Natural killer cell (primary cell): ENCODE results near the gene LCN15. TPM values are rescaled to one million over a fixed set of nuclear protein-coding genes. Genes with fewer than 3 reads are reported as not detected.
"Not testable (repeated sequence)": the region's sequence is repeated elsewhere in the genome, so short reads cannot be mapped to it uniquely, and the experiment has no call there.

Experiments
- ATAC-seq, 3 donors: fragments of 150-1000 bp in 2 of 3; fragments of 200-7000 bp in 1 of 3; cut with Tn5 transposase; 1 replicate in 1 of 3; 2 replicates in 2 of 3; pipeline ENCODE4 v1.10.0; 2021; ENCODE audit warnings: mild to moderate bottlenecking in 2 of 3, moderate library complexity in 2 of 3
- DNase-seq, 2 donors: peaks; one replicate each; pipeline versions ENCODE4 v3.0.0 to v3.0.0-alpha.2; 2013 to 2021; ENCODE audit warnings: mixed read lengths in 1 of 2
- H3K27ac ChIP-seq: one replicate; pipeline ENCODE4 v1.5.1; 2013; ENCODE audit warnings: mild to moderate bottlenecking, low read length
- H3K27me3 ChIP-seq: one replicate; pipeline ENCODE4 v1.6.1; 2013; ENCODE audit warnings: low read length; ENCODE audit not compliant: control insufficient read depth, insufficient read depth
- H3K36me3 ChIP-seq: one replicate; pipeline ENCODE4 v1.6.1; 2013; ENCODE audit warnings: low read length; ENCODE audit not compliant: control insufficient read depth, insufficient read depth
- H3K4me1 ChIP-seq: one replicate; pipeline ENCODE4 v1.6.1; 2013; ENCODE audit warnings: low read length; ENCODE audit not compliant: control insufficient read depth, insufficient read depth
- H3K4me3 ChIP-seq: one replicate; pipeline ENCODE4 v1.5.1; 2013; ENCODE audit warnings: low read length
- H3K9me3 ChIP-seq: one replicate; pipeline ENCODE4 v1.6.1; 2013; ENCODE audit warnings: low read length; ENCODE audit not compliant: control insufficient read depth, insufficient read depth
- H3K27ac Mint-ChIP-seq, 2 donors: one replicate each; pipeline ENCODE4 v1.8.0; 2022; ENCODE audit warnings: mild to moderate bottlenecking in 2 of 2, mixed read lengths in 2 of 2, moderate library complexity in 1 of 2
- H3K27me3 Mint-ChIP-seq, 2 donors: one replicate each; pipeline ENCODE4 v1.8.0; 2022; ENCODE audit warnings: low read depth in 2 of 2, mixed read lengths in 2 of 2
- H3K36me3 Mint-ChIP-seq: one replicate; pipeline ENCODE4 v1.8.0; 2022; ENCODE audit warnings: mixed read lengths
- H3K4me1 Mint-ChIP-seq, 2 donors: one replicate each; pipeline ENCODE4 v1.8.0; 2022; ENCODE audit warnings: mixed read lengths in 2 of 2
- H3K4me3 Mint-ChIP-seq: one replicate; pipeline ENCODE4 v1.8.0; 2022; ENCODE audit warnings: mild to moderate bottlenecking, moderate library complexity, mixed read lengths
- H3K9me3 Mint-ChIP-seq, 2 donors: one replicate each; pipeline ENCODE4 v1.8.0; 2022; ENCODE audit warnings: mixed read lengths in 2 of 2
- WGBS: methylation state at CpG from one replicate; pipeline ENCODE4 v1.1.7; 2013; ENCODE audit warnings: missing lambda C conversion rate; ENCODE audit not compliant: insufficient coverage; 5-methylcytosine and 5-hydroxymethylcytosine counted together
- intact Hi-C: fragments of 100-400 bp; cut with micrococcal nuclease; formaldehyde crosslinking; loops from one replicate; pipeline ENCODE4 v1.14.2; 2022
- total RNA-seq, 4 donors: library from RNA; stranded (reverse); fragments of 120-200 nt in 1 of 4; gene quantifications; one replicate each; pipeline versions ENCODE4 v1.2.3 to v1.2.4, GENCODE V29; 2013 to 2022
- TF ChIP-seq, protein P1 (sequence below): fragments of 200-600 bp; IDR thresholded peaks from one replicate; pipeline ENCODE4 v1.8.0; 2022; ENCODE audit warnings: antibody characterized with exemption

LCN15 gene
- total RNA-seq, 3 donors from 2014 or later (not counting 1 experiment from before 2014, with no cell fraction given): not detected

DNA sequence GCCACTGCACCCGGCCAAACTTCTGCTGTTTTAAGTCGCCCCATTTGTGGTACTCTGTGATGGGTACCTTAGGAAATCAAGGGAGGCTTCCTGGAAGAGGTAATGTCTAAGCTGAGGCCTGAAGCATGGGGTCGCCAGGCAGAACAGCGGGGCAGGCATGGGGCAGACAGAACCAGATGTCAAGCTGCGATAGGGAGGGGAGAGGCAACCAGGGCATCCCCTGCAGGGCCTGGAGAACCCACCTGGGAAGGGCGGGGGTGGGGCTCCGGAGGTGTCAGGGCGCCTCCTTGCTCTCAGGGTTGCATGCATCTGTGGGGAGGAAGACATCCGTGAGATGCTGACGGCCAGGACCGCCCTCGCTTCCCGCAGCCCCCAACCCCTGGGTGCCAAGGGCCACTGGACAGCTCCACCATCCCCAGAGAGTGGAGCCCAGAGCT is 2.8 kb downstream of the LCN15 start:
- intact Hi-C loops: no loop called here
- no peak overlapping the region for H3K4me3 Mint-ChIP-seq
- WGBS: 90% methylated on average over 13 of the region's 13 CpGs
- Histone ChIP-seq H3K36me3 (no peaks in the 10 kb centered on the region), H3K9me3 (no peaks in the 10 kb centered on the region), H3K27me3 (no peaks in the 10 kb centered on the region), H3K4me1 (peaks cover 19% of the 10 kb centered on the region), H3K4me3 (no peak overlapping the region), H3K27ac (no peak overlapping the region)
- ATAC-seq: no peak
- H3K27ac Mint-ChIP-seq: no peak overlapping the region
- H3K27me3 Mint-ChIP-seq: peaks cover 0 to 5% of the 10 kb centered on the region in 2 donors
- no peaks in the 10 kb centered on the region for H3K4me1 Mint-ChIP-seq
- TF ChIP-seq, protein P1, sequence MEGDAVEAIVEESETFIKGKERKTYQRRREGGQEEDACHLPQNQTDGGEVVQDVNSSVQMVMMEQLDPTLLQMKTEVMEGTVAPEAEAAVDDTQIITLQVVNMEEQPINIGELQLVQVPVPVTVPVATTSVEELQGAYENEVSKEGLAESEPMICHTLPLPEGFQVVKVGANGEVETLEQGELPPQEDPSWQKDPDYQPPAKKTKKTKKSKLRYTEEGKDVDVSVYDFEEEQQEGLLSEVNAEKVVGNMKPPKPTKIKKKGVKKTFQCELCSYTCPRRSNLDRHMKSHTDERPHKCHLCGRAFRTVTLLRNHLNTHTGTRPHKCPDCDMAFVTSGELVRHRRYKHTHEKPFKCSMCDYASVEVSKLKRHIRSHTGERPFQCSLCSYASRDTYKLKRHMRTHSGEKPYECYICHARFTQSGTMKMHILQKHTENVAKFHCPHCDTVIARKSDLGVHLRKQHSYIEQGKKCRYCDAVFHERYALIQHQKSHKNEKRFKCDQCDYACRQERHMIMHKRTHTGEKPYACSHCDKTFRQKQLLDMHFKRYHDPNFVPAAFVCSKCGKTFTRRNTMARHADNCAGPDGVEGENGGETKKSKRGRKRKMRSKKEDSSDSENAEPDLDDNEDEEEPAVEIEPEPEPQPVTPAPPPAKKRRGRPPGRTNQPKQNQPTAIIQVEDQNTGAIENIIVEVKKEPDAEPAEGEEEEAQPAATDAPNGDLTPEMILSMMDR: no peak
- no peaks in the 10 kb centered on the region for H3K9me3 Mint-ChIP-seq
- DNase-seq: no peak
- no peaks in the 10 kb centered on the region for H3K36me3 Mint-ChIP-seq

DNA sequence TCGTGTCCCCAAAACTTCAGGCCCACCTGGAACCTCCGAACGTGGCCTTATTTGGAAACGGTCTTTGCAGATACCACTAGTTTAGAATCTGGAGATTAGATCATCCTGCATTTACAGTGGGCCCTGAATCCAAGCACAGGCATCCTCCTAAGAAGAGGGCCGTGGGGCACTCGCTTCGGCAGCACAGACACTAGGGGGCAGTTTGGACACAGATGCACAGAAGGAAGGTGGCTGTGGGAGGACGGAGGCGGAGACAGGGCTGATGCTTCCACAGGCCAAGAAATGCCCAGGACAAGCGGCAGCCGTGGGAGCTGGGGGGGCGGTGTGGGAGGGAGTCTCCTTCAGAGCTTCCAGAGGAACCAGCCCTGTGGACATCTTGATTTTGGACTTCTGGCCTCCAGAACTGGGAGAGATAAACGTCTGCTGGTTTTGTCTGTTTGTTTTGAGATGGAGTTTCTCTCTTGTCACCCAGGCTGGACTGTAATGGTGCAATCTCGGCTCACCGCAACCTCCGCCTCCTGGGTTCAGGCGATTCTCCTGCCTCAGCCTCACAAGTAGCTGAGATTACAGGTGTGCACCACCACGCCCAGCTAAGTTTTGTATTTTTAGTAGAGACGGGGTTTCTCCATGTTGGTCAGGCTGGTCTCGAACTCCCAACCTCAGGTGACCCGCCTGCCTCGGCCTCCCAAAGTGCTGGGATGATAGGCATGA is 3.3 kb downstream of the LCN15 start:
- H3K4me1 ChIP-seq: peaks cover 16% of the 10 kb centered on the region
- H3K27ac ChIP-seq, H3K27me3 ChIP-seq, H3K27me3 Mint-ChIP-seq, H3K36me3 ChIP-seq, intact Hi-C loops, H3K36me3 Mint-ChIP-seq, H3K27ac Mint-ChIP-seq, H3K4me3 ChIP-seq, H3K4me3 Mint-ChIP-seq, H3K4me1 Mint-ChIP-seq, ATAC-seq, H3K9me3 Mint-ChIP-seq, H3K9me3 ChIP-seq: not testable (repeated sequence)
- WGBS: 57% methylated on average over 22 of the region's 22 CpGs
- peak in 1 of 2 donors; percentile 39 for DNase-seq

DNA sequence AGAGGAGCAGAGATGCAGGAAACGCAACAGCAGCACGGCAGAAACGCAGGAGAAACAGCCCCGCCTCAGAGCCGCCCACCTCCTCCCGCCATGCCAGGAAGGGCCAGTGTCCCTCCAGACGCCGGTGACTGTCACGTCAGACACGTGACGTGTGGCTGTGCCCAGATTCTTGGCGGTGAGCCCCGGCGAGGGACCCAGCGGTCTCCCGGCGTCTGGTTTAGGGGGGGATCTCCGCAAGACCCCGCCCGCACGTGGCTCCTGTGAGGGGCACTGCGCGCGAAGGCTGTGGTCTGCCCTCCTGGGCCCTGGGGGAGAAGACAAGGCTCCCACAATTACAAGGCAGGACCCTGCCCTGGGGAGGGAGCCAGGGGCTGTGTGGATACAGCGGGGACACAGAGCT is 3.9 kb downstream of the LCN15 start:
- Histone ChIP-seq H3K27me3 (no peaks in the 10 kb centered on the region), H3K27ac (no peak overlapping the region), H3K9me3 (no peaks in the 10 kb centered on the region), H3K4me3 (no peak overlapping the region), H3K36me3 (no peaks in the 10 kb centered on the region), H3K4me1 (peaks cover 15% of the 10 kb centered on the region)
- intact Hi-C loops: no loop called here
- Mint-ChIP-seq H3K27me3 (peaks cover 0 to 5% of the 10 kb centered on the region in 2 donors), H3K36me3 (no peaks in the 10 kb centered on the region), H3K4me3 (no peak overlapping the region), H3K9me3 (no peaks in the 10 kb centered on the region), H3K4me1 (no peaks in the 10 kb centered on the region), H3K27ac (no peak overlapping the region)
- no peak for DNase-seq
- no peak for ATAC-seq
- WGBS: 81% methylated on average over 25 of the region's 25 CpGs
- TF ChIP-seq, protein P1: no peak

DNA sequence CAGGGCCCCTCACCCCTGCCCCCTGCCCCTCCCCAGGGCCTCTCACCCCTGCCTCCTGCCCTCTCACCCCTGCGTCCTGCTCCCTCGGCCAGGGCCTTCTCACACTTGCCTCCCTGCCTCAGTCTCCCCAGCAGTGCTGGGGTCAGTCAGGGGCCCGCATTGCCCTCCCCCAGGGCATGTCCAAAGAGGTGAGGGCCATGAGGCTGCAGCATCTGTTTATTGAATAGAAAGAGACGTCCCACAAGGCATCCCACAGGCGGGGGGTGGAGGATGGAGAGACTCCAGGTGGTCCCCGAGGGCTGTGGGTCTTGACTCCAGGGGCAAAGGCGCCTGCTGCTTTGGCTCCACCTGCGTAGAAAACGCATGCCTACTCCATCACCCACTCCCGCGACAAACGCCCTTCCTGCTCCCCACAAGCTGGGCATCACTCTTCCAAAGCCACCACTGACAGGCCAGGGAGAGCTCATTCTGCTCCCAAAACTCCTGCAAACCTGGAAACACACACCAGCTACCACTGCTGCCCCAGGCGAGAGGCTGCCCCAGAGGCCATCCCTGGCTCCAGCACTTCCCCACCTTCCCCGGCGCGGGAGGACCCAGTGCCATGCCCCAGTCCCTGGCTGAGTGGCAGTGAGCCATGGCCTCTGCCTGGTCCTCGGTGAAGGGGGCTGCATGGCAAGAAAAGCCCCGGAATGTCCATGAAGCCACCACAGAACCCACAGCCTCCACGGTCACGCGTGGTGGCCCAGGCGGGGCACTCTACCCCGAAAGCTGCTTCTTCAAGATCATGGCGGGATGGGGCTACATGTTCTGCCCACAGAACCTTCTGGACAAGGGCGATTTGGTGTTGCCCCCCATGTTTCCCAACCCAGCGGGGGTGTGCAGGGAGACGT is 4.6 kb downstream of the LCN15 start:
- Histone ChIP-seq H3K9me3 (no peaks in the 10 kb centered on the region), H3K27ac (no peak overlapping the region), H3K27me3 (no peaks in the 10 kb centered on the region), H3K4me1 (peaks cover 20% of the 10 kb centered on the region), H3K36me3 (no peaks in the 10 kb centered on the region), H3K4me3 (no peak overlapping the region)
- TF ChIP-seq, protein P1: no peak
- DNase-seq (no peak), ATAC-seq (no peak)
- no peak overlapping the region for H3K4me3 Mint-ChIP-seq
- peaks cover 0 to 5% of the 10 kb centered on the region in 2 donors for H3K27me3 Mint-ChIP-seq
- H3K4me1 Mint-ChIP-seq: no peaks in the 10 kb centered on the region
- intact Hi-C loops: no loop called here
- H3K9me3 Mint-ChIP-seq: no peaks in the 10 kb centered on the region
- no peaks in the 10 kb centered on the region for H3K36me3 Mint-ChIP-seq
- WGBS: 80% methylated on average over 27 of the region's 27 CpGs
- no peak overlapping the region for H3K27ac Mint-ChIP-seq
